H9 (cell line): Measurements from ENCODE around the gene TBC1D13. TPM values are rescaled to one million over a fixed set of nuclear protein-coding genes. Genes with fewer than 3 reads are reported as not detected.

Source experiments
- DNase-seq: peaks from one replicate; pipeline ENCODE4 v3.0.0-alpha.2; 2017
- H2AFZ ChIP-seq: one replicate; pipeline ENCODE4 v1.6.1; 2013; ENCODE audit warnings: mild to moderate bottlenecking, low read length, control low read depth, moderate library complexity
- H2AK5ac ChIP-seq: 2 replicates; pipeline ENCODE4 v1.6.1; 2013; ENCODE audit warnings: low read length, control low read depth, mixed read lengths; ENCODE audit not compliant: insufficient read length
- H2BK120ac ChIP-seq: one replicate; pipeline ENCODE4 v1.6.1; 2013; ENCODE audit warnings: low read depth, mild to moderate bottlenecking, low read length, control low read depth, inconsistent platforms; ENCODE audit not compliant: poor library complexity, severe bottlenecking
- H2BK12ac ChIP-seq: 2 replicates; pipeline ENCODE4 v1.6.1; 2013; ENCODE audit warnings: low read length, control low read depth, mixed read lengths, low read depth; ENCODE audit not compliant: insufficient read length
- H2BK15ac ChIP-seq: 2 replicates; pipeline ENCODE4 v1.6.1; 2013; ENCODE audit warnings: low read depth, low read length, control low read depth
- H2BK20ac ChIP-seq: one replicate; pipeline ENCODE4 v1.6.1; 2013; ENCODE audit warnings: low read depth, mild to moderate bottlenecking, low read length, control low read depth, inconsistent platforms; ENCODE audit not compliant: poor library complexity, severe bottlenecking
- H2BK5ac ChIP-seq: 2 replicates; pipeline ENCODE4 v1.6.1; 2013; ENCODE audit warnings: low read length, control low read depth, mixed read lengths; ENCODE audit not compliant: insufficient read length
- H3K14ac ChIP-seq: 2 replicates; pipeline ENCODE4 v1.6.1; 2013; ENCODE audit warnings: low read length, control low read depth; ENCODE audit not compliant: insufficient read depth
- H3K18ac ChIP-seq: 2 replicates; pipeline ENCODE4 v1.6.1; 2013; ENCODE audit warnings: low read depth, mild to moderate bottlenecking, mixed read lengths, low read length, control low read depth; ENCODE audit not compliant: insufficient read length
- H3K23ac ChIP-seq: 2 replicates; pipeline ENCODE4 v1.6.1; 2013; ENCODE audit warnings: low read length, control low read depth, mixed read lengths, low read depth; ENCODE audit not compliant: insufficient read length
- H3K23me2 ChIP-seq: 2 replicates; pipeline ENCODE4 v1.6.1; 2013; ENCODE audit warnings: low read depth, mild to moderate bottlenecking, mixed read lengths, low read length, control low read depth; ENCODE audit not compliant: insufficient read length, poor library complexity, severe bottlenecking
- H3K27ac ChIP-seq: 2 replicates; pipeline ENCODE4 v1.5.1; 2013; ENCODE audit warnings: low read length, control low read depth, mixed read lengths, low read depth; ENCODE audit not compliant: insufficient read length
- H3K27me3 ChIP-seq: 2 replicates; pipeline ENCODE4 v1.6.1; 2013; ENCODE audit warnings: low read length, control low read depth, inconsistent platforms; ENCODE audit not compliant: insufficient read depth
- H3K4ac ChIP-seq: 2 replicates; pipeline ENCODE4 v1.6.1; 2013; ENCODE audit warnings: low read depth, mild to moderate bottlenecking, control low read depth, inconsistent platforms, low read length, moderate library complexity
- H3K4me1 ChIP-seq: 2 replicates; pipeline ENCODE4 v1.6.1; 2013; ENCODE audit warnings: low read length, control low read depth, inconsistent platforms; ENCODE audit not compliant: insufficient read depth
- H3K4me2 ChIP-seq: 2 replicates; pipeline ENCODE4 v1.6.1; 2013; ENCODE audit warnings: low read length, control low read depth, mixed read lengths; ENCODE audit not compliant: insufficient read length, insufficient read depth
- H3K56ac ChIP-seq: 2 replicates; pipeline ENCODE4 v1.6.1; 2013; ENCODE audit warnings: low read depth, mild to moderate bottlenecking, mixed read lengths, low read length, control low read depth; ENCODE audit not compliant: insufficient read length
- H3K79me1 ChIP-seq: 2 replicates; pipeline ENCODE4 v1.6.1; 2013; ENCODE audit warnings: low read depth, mild to moderate bottlenecking, moderate library complexity, low read length, control low read depth, inconsistent platforms; ENCODE audit not compliant: insufficient read depth, poor library complexity, severe bottlenecking
- H3K79me2 ChIP-seq: 2 replicates; pipeline ENCODE4 v1.6.1; 2013; ENCODE audit warnings: low read length, control low read depth, inconsistent platforms; ENCODE audit not compliant: insufficient read depth
- H3K9ac ChIP-seq: 2 replicates; pipeline ENCODE4 v1.6.1; 2013; ENCODE audit warnings: low read length, control low read depth, mixed read lengths; ENCODE audit not compliant: insufficient read length; ENCODE audit errors: extremely low read depth
- H3K9me3 ChIP-seq: one replicate; pipeline ENCODE4 v1.6.1; 2013; ENCODE audit warnings: low read depth, low read length, inconsistent platforms; ENCODE audit not compliant: control insufficient read depth
- H3T11ph ChIP-seq: one replicate; pipeline ENCODE4 v1.6.1; 2013; ENCODE audit warnings: mild to moderate bottlenecking, low read length, control low read depth, inconsistent platforms
- H4K20me1 ChIP-seq: one replicate; pipeline ENCODE4 v1.6.1; 2013; ENCODE audit not compliant: control insufficient read depth, insufficient read length, insufficient read depth
- H4K5ac ChIP-seq: 2 replicates; pipeline ENCODE4 v1.6.1; 2013; ENCODE audit warnings: low read depth, mild to moderate bottlenecking, mixed read lengths, low read length, control low read depth; ENCODE audit not compliant: insufficient read length
- H4K8ac ChIP-seq: replicated peaks from 2 replicates; pipeline ENCODE4 v1.6.1; 2013; ENCODE audit warnings: low read length, control low read depth, mixed read lengths, low read depth; ENCODE audit not compliant: insufficient read length
- H4K91ac ChIP-seq: 2 replicates; pipeline ENCODE4 v1.6.1; 2013; ENCODE audit warnings: low read depth, mild to moderate bottlenecking, moderate library complexity, mixed read lengths, low read length, control low read depth; ENCODE audit not compliant: insufficient read length
- H3K27ac Mint-ChIP-seq, 3 experiments: 2 replicates in 2 of 3; 3 replicates in 1 of 3; pipeline ENCODE4 v1.8.0; 2020 to 2021; ENCODE audit warnings: mixed read lengths in 3 of 3, mild to moderate bottlenecking in 1 of 3, moderate library complexity in 1 of 3
- H3K27me3 Mint-ChIP-seq: 2 replicates; pipeline ENCODE4 v1.8.0; 2021; ENCODE audit warnings: low read depth, mild to moderate bottlenecking, moderate library complexity, mixed read lengths
- H3K36me3 Mint-ChIP-seq, 3 experiments: 2 replicates in 2 of 3; 3 replicates in 1 of 3; pipeline ENCODE4 v1.8.0; 2020 to 2021; ENCODE audit warnings: low read depth in 3 of 3, mixed read lengths in 3 of 3; ENCODE audit not compliant: insufficient read depth in 1 of 3
- H3K4me1 Mint-ChIP-seq, 2 experiments: 2 replicates each; pipeline ENCODE4 v1.8.0; 2020; ENCODE audit warnings: mixed read lengths in 2 of 2
- H3K4me3 Mint-ChIP-seq, 2 experiments: 2 replicates in 1 of 2; 3 replicates in 1 of 2; pipeline ENCODE4 v1.8.0; 2020 to 2021; ENCODE audit warnings: mild to moderate bottlenecking in 2 of 2, mixed read lengths in 2 of 2, moderate library complexity in 1 of 2
- H3K9me3 Mint-ChIP-seq, 2 experiments: 2 replicates in 1 of 2; 3 replicates in 1 of 2; pipeline ENCODE4 v1.8.0; 2020; ENCODE audit warnings: mild to moderate bottlenecking in 2 of 2, mixed read lengths in 2 of 2, moderate library complexity in 1 of 2
- CTCF ChIP-seq: fragments of 200-600 bp; sonication (generic); conservative IDR thresholded peaks from 3 replicates; pipeline ENCODE4 v1.8.0; 2021; ENCODE audit warnings: antibody characterized with exemption, mild to moderate bottlenecking
- WGBS: extraction: QIAGEN DNeasy Blood & Tissue Kit; methylation state at CpG from one replicate; pipeline ENCODE4 v1.1.7; 2013; ENCODE audit warnings: missing lambda C conversion rate, low lambda C conversion rate, mixed read lengths; ENCODE audit not compliant: insufficient read length; ENCODE audit errors: extremely low coverage; 5-methylcytosine and 5-hydroxymethylcytosine counted together
- total RNA-seq: library from RNA; stranded (reverse); gene quantifications from 2 replicates; pipeline ENCODE4 v1.2.1, GENCODE V29; 2021

The TBC1D13 gene
- total RNA-seq, 1 experiment from 2014 or later, result 27.3 TPM

DNA sequence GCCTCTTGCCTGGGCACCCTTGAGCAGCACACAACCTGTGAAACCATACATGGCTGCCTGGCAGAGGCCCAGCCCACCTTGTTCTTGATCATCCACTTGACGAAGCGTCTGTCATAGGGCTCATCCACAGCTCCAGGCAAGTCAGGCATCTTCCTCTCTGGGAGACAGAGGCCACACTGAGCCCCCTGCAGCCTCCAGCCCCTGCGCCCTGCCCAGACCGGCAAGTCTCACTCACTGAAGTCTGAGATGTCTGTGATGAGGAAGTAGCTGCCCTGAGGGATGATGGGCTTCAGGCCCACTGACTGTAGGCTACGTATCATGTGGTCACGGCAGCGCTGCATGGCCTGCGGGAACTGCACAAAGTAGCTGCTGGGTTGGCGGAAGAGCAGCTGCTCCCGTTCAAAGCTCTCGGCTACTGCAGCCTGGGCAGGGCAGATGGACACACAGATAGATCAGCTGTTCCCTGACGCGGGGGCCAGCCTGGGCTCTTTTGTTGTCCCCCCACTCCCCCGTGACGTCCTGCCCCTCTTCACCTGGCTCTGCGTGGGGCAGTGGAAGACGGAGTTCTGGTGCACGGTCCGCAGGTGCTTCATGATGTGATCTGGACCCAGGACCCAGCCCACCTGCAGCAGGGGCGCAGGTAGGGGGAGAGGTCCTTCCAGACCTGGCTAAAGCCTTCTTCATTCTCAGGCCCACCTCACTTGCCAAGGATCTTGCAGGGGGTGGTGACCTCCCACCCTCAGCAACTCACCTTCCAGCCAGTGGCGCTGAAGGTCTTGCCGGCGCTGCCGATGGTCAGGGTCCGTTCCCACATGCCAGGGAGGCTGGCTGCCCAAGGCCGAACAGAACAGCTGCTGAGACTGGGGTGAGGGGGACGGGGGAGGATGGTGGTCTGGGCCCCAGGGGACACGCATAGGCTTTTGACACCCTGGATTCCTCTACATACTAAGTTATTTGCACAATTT is 48.5 kb downstream of the TBC1D13 start:
- Histone ChIP-seq H2AK5ac (no peak overlapping the region), H3K27ac (no peak overlapping the region), H3K23me2 (no peaks in the 10 kb centered on the region), H3K4me2 (no peak overlapping the region), H2BK5ac (no peak overlapping the region), H2BK15ac (no peak overlapping the region), H2BK12ac (no peak overlapping the region), H3K56ac (no peak overlapping the region), H2BK20ac (no peak overlapping the region), H3T11ph (no peak overlapping the region), H4K91ac (no peak overlapping the region), H3K18ac (no peak overlapping the region), H2AFZ (no peak overlapping the region), H2BK120ac (no peak overlapping the region), H3K9ac (no peak overlapping the region), H3K27me3 (no peaks in the 10 kb centered on the region), H3K79me2 (no peaks in the 10 kb centered on the region), H4K5ac (no peak overlapping the region), H3K9me3 (no peaks in the 10 kb centered on the region), H3K14ac (no peak overlapping the region), H3K79me1 (no peaks in the 10 kb centered on the region), H3K4me1 (no peaks in the 10 kb centered on the region), H3K23ac (no peak overlapping the region), H3K4ac (no peak overlapping the region), H4K20me1 (no peaks in the 10 kb centered on the region), H4K8ac (no peak overlapping the region)
- Mint-ChIP-seq H3K4me3 (no peak overlapping the region; a peak in 1 of 5 replicates), H3K27me3 (no peaks in the 10 kb centered on the region), H3K4me1 (no peaks in the 10 kb centered on the region), H3K27ac (no peak overlapping the region), H3K36me3 (peaks cover 18 to 30% (median 22%) of the 10 kb centered on the region in 3 experiments; a peak in 6 of 7 replicates), H3K9me3 (no peaks in the 10 kb centered on the region; a peak in 1 of 5 replicates)
- no peak for DNase-seq
- WGBS, result no CpG with 5 or more reads among the region's 28 CpGs
- TF ChIP-seq CTCF, result no peak
